HCT116 (cell line): ENCODE data around the gene ZNF396. TPM values are rescaled to one million over a fixed set of nuclear protein-coding genes. Genes with fewer than 3 reads are reported as not detected.

Experiments
- ATAC-seq: fragments of 200-7000 bp; cut with Tn5 transposase; 2 replicates; pipeline ENCODE4 v1.9.1; 2020; ENCODE audit warnings: mild to moderate bottlenecking, moderate library complexity
- BruUV-seq: library from RNA; stranded (reverse); fragments of 400-500 nt; replicated peaks from 2 replicates; lab custom pipeline; 2021; lab: Mats Ljungman, UMichigan
- CTCF ChIA-PET: fragments of 300-600 bp; sonication (Branson Sonifier 250); formaldehyde crosslinking; loops from one replicate; lab custom pipeline; 2021; ENCODE audit warnings: antibody characterized with exemption; lab: Charles Lee
- POLR2A ChIA-PET: fragments of 300-600, 350-600 bp; sonication (Branson Sonifier 250); formaldehyde crosslinking; loops from one replicate; lab custom pipeline; 2021; ENCODE audit warnings: antibody characterized with exemption; lab: Charles Lee
- RAD21 ChIA-PET, 2 experiments: fragments of 300-600 bp; sonication (Branson Sonifier 250); formaldehyde crosslinking; loops; one replicate each; lab custom pipeline; 2023; ENCODE audit warnings: low total read pairs in 2 of 2; ENCODE audit not compliant: uncharacterized antibody in 2 of 2, unreplicated experiment in 2 of 2, low non-redundant PET in 1 of 2; lab: Charles Lee
- DNase-seq: peaks from one replicate; pipeline ENCODE4 v3.0.0-alpha.2; 2010; ENCODE audit warnings: low read depth, low spot score
- H2AFZ ChIP-seq: fragments of 200-600 bp; shearing (Covaris generic), sonication (generic); 2 replicates; pipeline ENCODE4 v1.6.1; 2017; ENCODE audit warnings: low read depth, mixed run types, mixed read lengths, antibody characterized with exemption, low read length; ENCODE audit not compliant: poor library complexity, severe bottlenecking
- H3K27ac ChIP-seq: 2 replicates; pipeline ENCODE4 v1.5.1; 2012; ENCODE audit warnings: low read depth, low read length
- H3K27me3 ChIP-seq: fragments of 200-600 bp; sonication (generic); 2 replicates; pipeline ENCODE4 v1.6.1; 2016; ENCODE audit warnings: mixed run types, low read length, mixed read lengths; ENCODE audit not compliant: insufficient read depth
- H3K36me3 ChIP-seq, 2 experiments: fragments of 200-500 bp in 1 of 2; fragments of 200-600 bp in 1 of 2; sonication (Bioruptor generic) in 1 of 2; sonication (generic) in 1 of 2; 2 replicates each; pipeline versions ENCODE4 v1.5.1 to v1.6.1; 2014 to 2016; ENCODE audit warnings: low read length in 2 of 2, inconsistent platforms in 1 of 2, mixed read lengths in 1 of 2, mixed run types in 1 of 2; ENCODE audit not compliant: insufficient read depth in 2 of 2, control insufficient read depth in 1 of 2
- H3K4me1 ChIP-seq, 2 experiments: fragments of 200-600 bp in 1 of 2; sonication (generic) in 1 of 2; 2 replicates each; pipeline versions ENCODE4 v1.5.1 to v1.6.1; 2012 to 2017; ENCODE audit warnings: low read length in 2 of 2, inconsistent platforms in 1 of 2, mild to moderate bottlenecking in 1 of 2, mixed read lengths in 1 of 2, mixed run types in 1 of 2, moderate library complexity in 1 of 2; ENCODE audit not compliant: insufficient read depth in 2 of 2, control insufficient read depth in 1 of 2
- H3K4me2 ChIP-seq: fragments of 200-600 bp; sonication (generic); 2 replicates; pipeline ENCODE4 v1.6.1; 2017; ENCODE audit warnings: mixed run types, low read length, mixed read lengths
- H3K4me3 ChIP-seq, 2 experiments: fragments of 200-600 bp in 1 of 2; sonication (generic) in 1 of 2; replicated peaks in 1 of 2; 2 replicates each; pipeline ENCODE4 v1.5.1; 2011 to 2016; ENCODE audit warnings: low read length in 2 of 2, control low read depth in 1 of 2, low read depth in 1 of 2, mild to moderate bottlenecking in 1 of 2, mixed read lengths in 1 of 2, mixed run types in 1 of 2
- H3K79me2 ChIP-seq: fragments of 200-600 bp; sonication (generic); 2 replicates; pipeline ENCODE4 v1.6.1; 2017; ENCODE audit warnings: mild to moderate bottlenecking, mixed run types, low read length, moderate library complexity, mixed read lengths; ENCODE audit not compliant: insufficient read depth
- H3K9ac ChIP-seq: fragments of 200-600 bp; sonication (generic); 2 replicates; pipeline ENCODE4 v1.6.1; 2016; ENCODE audit warnings: low read length, mixed read lengths
- H3K9me2 ChIP-seq: fragments of 200-600 bp; sonication (generic), shearing (Covaris generic); 2 replicates; pipeline ENCODE4 v1.6.1; 2017; ENCODE audit warnings: mixed run types, mild to moderate bottlenecking, moderate library complexity; ENCODE audit not compliant: insufficient read depth
- H3K9me3 ChIP-seq, 2 experiments: fragments of 200-500 bp in 1 of 2; fragments of 200-600 bp in 1 of 2; sonication (Bioruptor generic) in 1 of 2; sonication (generic) in 1 of 2; 2 replicates each; pipeline ENCODE4 v1.6.1; 2014 to 2017; ENCODE audit warnings: low read length in 2 of 2, mixed read lengths in 2 of 2, inconsistent platforms in 1 of 2, low read depth in 1 of 2, mild to moderate bottlenecking in 1 of 2, mixed run types in 1 of 2, moderate library complexity in 1 of 2; ENCODE audit not compliant: control insufficient read depth in 1 of 2, insufficient read depth in 1 of 2
- H4K20me1 ChIP-seq: fragments of 200-600 bp; sonication (generic), shearing (Covaris generic); 2 replicates; pipeline ENCODE4 v1.6.1; 2017; ENCODE audit warnings: mixed run types, mild to moderate bottlenecking, moderate library complexity; ENCODE audit not compliant: insufficient read depth
- CBX3 ChIP-seq: IDR thresholded peaks from 2 replicates; pipeline ENCODE4 v1.6.1; 2012; ENCODE audit warnings: low read depth
- EGR1 ChIP-seq: IDR thresholded peaks from 2 replicates; pipeline ENCODE4 v1.6.1; 2012; ENCODE audit warnings: low read depth
- ELF1 ChIP-seq: IDR thresholded peaks from 2 replicates; pipeline ENCODE4 v1.6.1; 2012; ENCODE audit warnings: low read depth, borderline replicate concordance
- EZH2 ChIP-seq: fragments of 200-600 bp; sonication (generic); IDR thresholded peaks from 2 replicates; pipeline ENCODE4 v1.6.1; 2017; ENCODE audit warnings: antibody characterized with exemption, mixed run types
- EZH2phosphoT487 ChIP-seq: fragments of 200-600 bp; IDR thresholded peaks from 2 replicates; pipeline ENCODE4 v1.6.1; 2018; ENCODE audit warnings: antibody characterized with exemption, borderline replicate concordance
- FOSL1 ChIP-seq: IDR thresholded peaks from 2 replicates; pipeline ENCODE4 v1.6.1; 2012; ENCODE audit warnings: low read depth
- POLR2A ChIP-seq: IDR thresholded peaks from 2 replicates; pipeline ENCODE4 v1.7.0; 2011; ENCODE audit warnings: borderline replicate concordance; ENCODE audit not compliant: insufficient read depth, insufficient read length; ENCODE audit errors: extremely low read depth
- POLR2AphosphoS5 ChIP-seq: IDR thresholded peaks from 2 replicates; pipeline ENCODE4 v1.6.1; 2011; ENCODE audit warnings: mild to moderate bottlenecking, low read depth, low read length, moderate library complexity
- SIN3A ChIP-seq: IDR thresholded peaks from 2 replicates; pipeline ENCODE4 v1.6.1; 2012; ENCODE audit warnings: low read depth
- SP1 ChIP-seq: IDR thresholded peaks from 2 replicates; pipeline ENCODE4 v1.6.1; 2012; ENCODE audit warnings: low read depth
- SRF ChIP-seq: IDR thresholded peaks from 2 replicates; pipeline ENCODE4 v1.6.1; 2012; ENCODE audit warnings: low read depth
- TCF7L2 ChIP-seq: IDR thresholded peaks from 2 replicates; pipeline ENCODE4 v1.7.0; 2011; ENCODE audit warnings: borderline replicate concordance, inconsistent platforms; ENCODE audit not compliant: insufficient read depth, insufficient read length; ENCODE audit errors: extremely low read depth
- ZFX ChIP-seq: fragments of 450-650 bp; IDR thresholded peaks from 2 replicates; pipeline ENCODE4 v1.6.1; 2017
- ZNF274 ChIP-seq: fragments of 200-500 bp; sonication (Bioruptor generic); IDR thresholded peaks from 2 replicates; pipeline ENCODE4 v1.6.1; 2014; ENCODE audit warnings: mild to moderate bottlenecking, low read depth, low read length, inconsistent platforms
- intact Hi-C: fragments of 100-400 bp; cut with micrococcal nuclease; formaldehyde crosslinking; loops from 2 replicates; pipeline ENCODE4 v1.10.0; 2022
- total RNA-seq: library from RNA; stranded (reverse); gene quantifications from one replicate; pipeline ENCODE4 v1.2.1, GENCODE V29; 2021; ENCODE audit not compliant: unreplicated experiment
- TF ChIP-seq, protein P1 (sequence below): IDR thresholded peaks from 2 replicates; pipeline ENCODE4 v1.6.1; 2012
- TF ChIP-seq, protein P2 (sequence below), 3 experiments: fragments of 200-600 bp in 1 of 3; sonication (generic) in 1 of 3; IDR thresholded peaks in 2 of 3; conservative IDR thresholded peaks in 1 of 3; 2 replicates each; pipeline ENCODE4 v1.5.1; 2012 to 2017; ENCODE audit warnings: low read depth in 2 of 3, low read length in 2 of 3, antibody characterized with exemption in 1 of 3, borderline replicate concordance in 1 of 3, control low read depth in 1 of 3, mild to moderate bottlenecking in 1 of 3, mixed read lengths in 1 of 3, mixed run types in 1 of 3, moderate library complexity in 1 of 3; ENCODE audit not compliant: insufficient read depth in 1 of 3

The ZNF396 gene
- total RNA-seq, 1 experiment from 2014 or later: 1.3 TPM

- DNase-seq (no peak), ATAC-seq (no peak)
- Histone ChIP-seq H3K4me3 (no peak overlapping the region), H3K27me3 (no peaks in the 10 kb centered on the region), H3K9ac (no peak overlapping the region), H3K4me2 (no peak overlapping the region), H3K9me3 (no peaks in the 10 kb centered on the region), H4K20me1 (peaks cover 9% of the 10 kb centered on the region; the same call in 1 of the 2 replicates), H3K27ac (no peak overlapping the region), H2AFZ (no peak overlapping the region), H3K79me2 (peaks cover 33% of the 10 kb centered on the region), H3K4me1 (peaks cover 11 to 16% of the 10 kb centered on the region in 2 experiments; a peak in 3 of 4 replicates), H3K36me3 (0 out of 4 replicates have a peak, but pooled peaks cover 0 to 3% of the 10 kb centered on the region in 2 experiments), H3K9me2 (no peaks in the 10 kb centered on the region)
- BruUV-seq: no TSS peak
- ChIA-PET CTCF (interaction anchor here (1.3 kb wide), 1 partner anchor 9 kb away, joined by 3 read pairs; no protein-coding TSS in a partner anchor), RAD21 (no interaction called here), POLR2A (interaction anchor here (1.5 kb wide), 1 partner anchor 9 kb away, joined by 5 read pairs; no protein-coding TSS in a partner anchor)
- intact Hi-C loops: loop anchor here (5.0 to 10.0 kb wide), 2 partner anchors 109 to 481 kb away; no protein-coding TSS in a partner anchor
- TF ChIP-seq FOSL1 (no peak), ZFX (no peak), ELF1 (no peak), CBX3 (no peak), EZH2 (no peak), EGR1 (no peak), SRF (no peak), POLR2AphosphoS5 (no peak), SIN3A (no peak), EZH2phosphoT487 (no peak)
- TF ChIP-seq, protein P1, sequence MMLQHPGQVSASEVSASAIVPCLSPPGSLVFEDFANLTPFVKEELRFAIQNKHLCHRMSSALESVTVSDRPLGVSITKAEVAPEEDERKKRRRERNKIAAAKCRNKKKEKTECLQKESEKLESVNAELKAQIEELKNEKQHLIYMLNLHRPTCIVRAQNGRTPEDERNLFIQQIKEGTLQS: no peak
These were observed 31.2 kb downstream of the ZNF396 start for GRCh38 chr18:35345950-35346349.

DNA sequence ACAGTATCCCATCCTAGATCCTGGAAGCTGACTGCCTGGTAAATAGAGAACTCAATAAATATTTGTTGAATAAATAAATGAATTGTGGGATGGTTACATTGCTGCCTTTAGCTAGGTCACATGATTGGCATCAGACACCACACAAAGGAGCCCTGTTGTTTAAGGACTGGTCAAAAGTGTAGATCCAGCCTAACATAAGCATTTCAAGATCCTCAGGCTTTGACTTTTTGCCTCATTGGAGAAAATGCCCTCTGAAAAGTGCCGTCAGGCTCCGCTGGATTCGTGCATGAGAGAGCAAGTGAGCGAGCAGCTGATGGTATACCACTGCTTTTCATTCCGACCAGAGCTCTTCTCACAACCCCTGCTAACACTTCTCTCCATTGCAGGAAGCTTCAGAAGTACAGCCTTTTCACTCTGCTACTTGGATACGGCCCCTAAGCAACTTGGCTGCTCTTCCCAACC, 31.6 kb downstream of the ZNF396 start:
- Histone ChIP-seq H3K9me3 (no peaks in the 10 kb centered on the region), H3K4me1 (peaks cover 11 to 16% of the 10 kb centered on the region in 2 experiments; a peak in 3 of 4 replicates), H3K9ac (no peak overlapping the region), H3K27me3 (no peaks in the 10 kb centered on the region), H3K4me3 (no peak overlapping the region), H2AFZ (no peak overlapping the region), H3K9me2 (no peaks in the 10 kb centered on the region), H3K27ac (no peak overlapping the region), H4K20me1 (peaks cover 9% of the 10 kb centered on the region; the same call in 1 of the 2 replicates), H3K4me2 (no peak overlapping the region; the same call in 1 of the 2 replicates), H3K36me3 (peaks cover 3% of the 10 kb centered on the region in 2 experiments; a peak in 1 of 4 replicates), H3K79me2 (peaks cover 37% of the 10 kb centered on the region)
- CTCF ChIA-PET: interaction anchor here (1.9 kb wide), 1 partner anchor 10 kb away, joined by 7 read pairs; no protein-coding TSS in a partner anchor
- intact Hi-C loops: loop anchor here (5.0 to 10.0 kb wide), 2 partner anchors 108 to 481 kb away; no protein-coding TSS in a partner anchor
- TF ChIP-seq EZH2: no peak
- TF ChIP-seq POLR2AphosphoS5: no peak
- TF ChIP-seq, protein P2, sequence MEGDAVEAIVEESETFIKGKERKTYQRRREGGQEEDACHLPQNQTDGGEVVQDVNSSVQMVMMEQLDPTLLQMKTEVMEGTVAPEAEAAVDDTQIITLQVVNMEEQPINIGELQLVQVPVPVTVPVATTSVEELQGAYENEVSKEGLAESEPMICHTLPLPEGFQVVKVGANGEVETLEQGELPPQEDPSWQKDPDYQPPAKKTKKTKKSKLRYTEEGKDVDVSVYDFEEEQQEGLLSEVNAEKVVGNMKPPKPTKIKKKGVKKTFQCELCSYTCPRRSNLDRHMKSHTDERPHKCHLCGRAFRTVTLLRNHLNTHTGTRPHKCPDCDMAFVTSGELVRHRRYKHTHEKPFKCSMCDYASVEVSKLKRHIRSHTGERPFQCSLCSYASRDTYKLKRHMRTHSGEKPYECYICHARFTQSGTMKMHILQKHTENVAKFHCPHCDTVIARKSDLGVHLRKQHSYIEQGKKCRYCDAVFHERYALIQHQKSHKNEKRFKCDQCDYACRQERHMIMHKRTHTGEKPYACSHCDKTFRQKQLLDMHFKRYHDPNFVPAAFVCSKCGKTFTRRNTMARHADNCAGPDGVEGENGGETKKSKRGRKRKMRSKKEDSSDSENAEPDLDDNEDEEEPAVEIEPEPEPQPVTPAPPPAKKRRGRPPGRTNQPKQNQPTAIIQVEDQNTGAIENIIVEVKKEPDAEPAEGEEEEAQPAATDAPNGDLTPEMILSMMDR (IDR thresholded peaks at IDR 0.05 in 2 of 3, conservative IDR thresholded peaks at IDR 0.05 in 1 of 3; ENCODE audit: borderline replicate concordance in 1 of 3, insufficient read depth in 1 of 3, low read depth in 2 of 3, low read length in 2 of 3): no peak
- no peak for TF ChIP-seq TCF7L2
- TF ChIP-seq SP1: no peak
- no peak for TF ChIP-seq POLR2A
- no peak for TF ChIP-seq EGR1
- TF ChIP-seq ZNF274: no peak
- TF ChIP-seq, protein P1: no peak
- TF ChIP-seq EZH2phosphoT487: no peak
- POLR2A ChIA-PET: interaction anchor here (1.5 kb wide), 1 partner anchor 10 kb away, joined by 5 read pairs; no protein-coding TSS in a partner anchor
- ATAC-seq: no peak
- DNase-seq: no peak
- RAD21 ChIA-PET: no interaction called here
- BruUV-seq: no TSS peak
